HEK293 (cell line): Measurements from ENCODE around the gene FGFR2.

ENCODE experiments used
- CTCF ChIA-PET: fragments of 350-600 bp; formaldehyde crosslinking; extraction: SDS; loops from one replicate; lab custom pipeline; 2021; ENCODE audit warnings: antibody characterized with exemption; lab: Yijun Ruan, JAX
- POLR2A ChIA-PET: fragments of 300-600 bp; formaldehyde crosslinking; extraction: SDS; loops from one replicate; lab custom pipeline; 2020; ENCODE audit warnings: antibody characterized with exemption, inconsistent platforms; lab: Yijun Ruan, JAX
- H3K27ac ChIP-seq: fragments of 200-500 bp; sonication (Bioruptor generic); 2 replicates; pipeline ENCODE4 v1.5.1; 2014; ENCODE audit warnings: low read depth, low read length, control low read depth, inconsistent platforms; ENCODE audit errors: extremely low read depth
- H3K36me3 ChIP-seq, 2 experiments: fragments of 200-500 bp in 1 of 2; sonication (Bioruptor generic) in 1 of 2; 1 replicate in 1 of 2; 2 replicates in 1 of 2; pipeline ENCODE4 v1.5.1; 2014 to 2017; ENCODE audit warnings: inconsistent platforms in 2 of 2, low read length in 2 of 2; ENCODE audit not compliant: control insufficient read depth in 2 of 2, insufficient read depth in 1 of 2
- H3K4me1 ChIP-seq: fragments of 200-500 bp; sonication (Bioruptor generic); 2 replicates; pipeline ENCODE4 v1.5.1; 2014; ENCODE audit warnings: mild to moderate bottlenecking, low read length, inconsistent platforms; ENCODE audit not compliant: control insufficient read depth, insufficient read depth
- H3K4me3 ChIP-seq: 2 replicates; pipeline ENCODE4 v1.5.1; 2011; ENCODE audit warnings: low read depth, mild to moderate bottlenecking, control low read depth, low read length, moderate library complexity
- H3K9me3 ChIP-seq: fragments of 200-500 bp; sonication (Bioruptor generic); 2 replicates; pipeline ENCODE4 v1.5.1; 2014; ENCODE audit warnings: low read depth, low read length, inconsistent platforms; ENCODE audit not compliant: control insufficient read depth, insufficient read depth
- ELK4 ChIP-seq: IDR thresholded peaks from 2 replicates; pipeline ENCODE4 v1.6.1; 2011; ENCODE audit warnings: mild to moderate bottlenecking, low read depth, low read length, borderline replicate concordance
- KLF1 ChIP-seq: fragments of 450-650 bp; formaldehyde crosslinking; IDR thresholded peaks from 2 replicates; pipeline ENCODE4 v1.5.1; 2016; ENCODE audit warnings: missing biosample characterization, missing genetic modification characterization
- KLF9 ChIP-seq: fragments of 450-650 bp; formaldehyde crosslinking; IDR thresholded peaks from 2 replicates; pipeline ENCODE4 v1.5.1; 2016; ENCODE audit warnings: missing biosample characterization, missing genetic modification characterization, low read depth
- RBAK ChIP-seq: fragments of 450-650 bp; formaldehyde crosslinking; IDR thresholded peaks from 2 replicates; pipeline ENCODE4 v1.5.1; 2016; ENCODE audit warnings: missing biosample characterization, missing genetic modification characterization
- SETDB1 ChIP-seq: IDR thresholded peaks from one replicate; pipeline ENCODE4 v1.6.1; 2017; ENCODE audit warnings: mild to moderate bottlenecking, low read length, moderate library complexity, mixed read lengths; ENCODE audit not compliant: insufficient read length
- TRIM28 ChIP-seq: IDR thresholded peaks from 2 replicates; pipeline ENCODE4 v1.6.1; 2011; ENCODE audit warnings: low read length, control low read depth, borderline replicate concordance
- YY2 ChIP-seq: fragments of 450-650 bp; formaldehyde crosslinking; IDR thresholded peaks from 2 replicates; pipeline ENCODE4 v1.5.1; 2016; ENCODE audit warnings: missing biosample characterization, missing genetic modification characterization
- ZBTB44 ChIP-seq: fragments of 450-650 bp; IDR thresholded peaks from 2 replicates; pipeline ENCODE4 v1.5.1; 2018; ENCODE audit warnings: missing biosample characterization, mild to moderate bottlenecking, missing genetic modification characterization
- ZBTB7A ChIP-seq: fragments of 450-650 bp; formaldehyde crosslinking; IDR thresholded peaks from 2 replicates; pipeline ENCODE4 v1.5.1; 2016; ENCODE audit warnings: low read depth, missing biosample characterization, missing genetic modification characterization
- ZNF155 ChIP-seq: fragments of 450-650 bp; formaldehyde crosslinking; IDR thresholded peaks from 2 replicates; pipeline ENCODE4 v1.5.1; 2016; ENCODE audit warnings: missing biosample characterization, missing genetic modification characterization
- ZNF169 ChIP-seq: fragments of 450-650 bp; formaldehyde crosslinking; IDR thresholded peaks from 2 replicates; pipeline ENCODE4 v1.5.1; 2016; ENCODE audit warnings: missing biosample characterization, missing genetic modification characterization
- ZNF184 ChIP-seq: fragments of 450-650 bp; IDR thresholded peaks from 2 replicates; pipeline ENCODE4 v1.5.1; 2018; ENCODE audit warnings: missing biosample characterization, mild to moderate bottlenecking, missing genetic modification characterization
- ZNF202 ChIP-seq: fragments of 450-650 bp; formaldehyde crosslinking; IDR thresholded peaks from 2 replicates; pipeline ENCODE4 v1.5.1; 2016; ENCODE audit warnings: missing biosample characterization, missing genetic modification characterization, borderline replicate concordance
- ZNF223 ChIP-seq: fragments of 450-650 bp; formaldehyde crosslinking; IDR thresholded peaks from 2 replicates; pipeline ENCODE4 v1.5.1; 2016; ENCODE audit warnings: missing biosample characterization, missing genetic modification characterization
- ZNF23 ChIP-seq: fragments of 450-650 bp; formaldehyde crosslinking; IDR thresholded peaks from 2 replicates; pipeline ENCODE4 v1.5.1; 2016; ENCODE audit warnings: missing biosample characterization, missing genetic modification characterization, borderline replicate concordance
- ZNF292 ChIP-seq: fragments of 450-650 bp; formaldehyde crosslinking; IDR thresholded peaks from 2 replicates; pipeline ENCODE4 v1.5.1; 2016; ENCODE audit warnings: low read depth, missing biosample characterization, missing genetic modification characterization, borderline replicate concordance
- ZNF404 ChIP-seq: fragments of 450-650 bp; formaldehyde crosslinking; IDR thresholded peaks from 2 replicates; pipeline ENCODE4 v1.5.1; 2017; ENCODE audit warnings: missing biosample characterization, missing genetic modification characterization
- ZNF473 ChIP-seq: fragments of 450-650 bp; formaldehyde crosslinking; IDR thresholded peaks from 2 replicates; pipeline ENCODE4 v1.5.1; 2017; ENCODE audit warnings: missing biosample characterization, missing genetic modification characterization
- ZNF768 ChIP-seq: fragments of 450-650 bp; formaldehyde crosslinking; IDR thresholded peaks from 2 replicates; pipeline ENCODE4 v1.5.1; 2018; ENCODE audit warnings: missing biosample characterization, mild to moderate bottlenecking, missing genetic modification characterization
- ZNF776 ChIP-seq: fragments of 450-650 bp; formaldehyde crosslinking; IDR thresholded peaks from 2 replicates; pipeline ENCODE4 v1.5.0; 2017; ENCODE audit warnings: missing biosample characterization, missing genetic modification characterization, borderline replicate concordance
- ZSCAN4 ChIP-seq: fragments of 450-650 bp; formaldehyde crosslinking; IDR thresholded peaks from 2 replicates; pipeline ENCODE4 v1.5.1; 2017; ENCODE audit warnings: missing biosample characterization, missing genetic modification characterization

Gene FGFR2

GRCh38 chr10:121624836-121625486 is 26.7 kb upstream of the FGFR2 start:
- TF ChIP-seq YY2 (tag by site-specific recombination) = no peak
- no peak for TF ChIP-seq ZNF404 (tag by site-specific recombination)
- no peak for TF ChIP-seq ZSCAN4 (tag by site-specific recombination)
- TF ChIP-seq ELK4 = no peak
- TF ChIP-seq ZNF776 = no peak
- TF ChIP-seq ZBTB44 (tag by site-specific recombination) = no peak
- TF ChIP-seq KLF9 (tag by site-specific recombination) = no peak
- no peak for TF ChIP-seq ZNF155 (tag by site-specific recombination)
- TF ChIP-seq RBAK (tag by site-specific recombination) = no peak
- no peak for TF ChIP-seq ZNF292
- TF ChIP-seq ZNF184 (tag by site-specific recombination) = no peak
- no peak overlapping the region for H3K27ac ChIP-seq
- H3K4me3 ChIP-seq = no peak overlapping the region
- ChIA-PET POLR2A (no interaction called here), CTCF (interaction anchor here (0.6 to 0.8 kb wide), 3 partner anchors 15 to 74 kb away, joined by 3 read pairs; no protein-coding TSS in a partner anchor)
- no peaks in the 10 kb centered on the region for H3K4me1 ChIP-seq
- no peaks in the 10 kb centered on the region for H3K36me3 ChIP-seq
- H3K9me3 ChIP-seq = no peaks in the 10 kb centered on the region

GRCh38 chr10:121618906-121619305 is 20.7 kb upstream of the FGFR2 start:
- Histone ChIP-seq H3K27ac (no peak overlapping the region), H3K4me3 (no peak overlapping the region), H3K36me3 (no peaks in the 10 kb centered on the region), H3K4me1 (no peaks in the 10 kb centered on the region)
- ChIA-PET CTCF (interaction anchor here (1.2 kb wide), 1 partner anchor 10 kb away, joined by 3 read pairs; no protein-coding TSS in a partner anchor), POLR2A (no interaction called here)
- TF ChIP-seq ZNF473 = no peak
- TF ChIP-seq ZNF23 (tag by site-specific recombination) = no peak
- TF ChIP-seq ZNF202 (tag by site-specific recombination) = no peak
- no peak for TF ChIP-seq ZBTB7A (tag by site-specific recombination)
- no peak for TF ChIP-seq ZNF768 (tag by site-specific recombination)
- TF ChIP-seq KLF1 (tag by site-specific recombination) = no peak
- TF ChIP-seq SETDB1 = peak; percentile 84
- peak; percentile 86; the same call in 1 of the 2 replicates for TF ChIP-seq TRIM28
- TF ChIP-seq ZNF223 (tag by site-specific recombination) = no peak
- no peak for TF ChIP-seq ZNF169
- TF ChIP-seq, all 188 proteins: peak for 2
- H3K9me3 ChIP-seq = no peaks in the 10 kb centered on the region
